GM12873 (cell line): Measurements from ENCODE around the gene CITED2.

ENCODE experiments used
- TF ChIP-seq, protein P1 (sequence below): IDR thresholded peaks from 2 replicates; pipeline ENCODE4 v1.5.1; 2012; ENCODE audit warnings: low read depth, mild to moderate bottlenecking, moderate library complexity, low read length, control low read depth; ENCODE audit not compliant: insufficient read depth; ENCODE audit errors: missing control alignments

Gene CITED2

DNA sequence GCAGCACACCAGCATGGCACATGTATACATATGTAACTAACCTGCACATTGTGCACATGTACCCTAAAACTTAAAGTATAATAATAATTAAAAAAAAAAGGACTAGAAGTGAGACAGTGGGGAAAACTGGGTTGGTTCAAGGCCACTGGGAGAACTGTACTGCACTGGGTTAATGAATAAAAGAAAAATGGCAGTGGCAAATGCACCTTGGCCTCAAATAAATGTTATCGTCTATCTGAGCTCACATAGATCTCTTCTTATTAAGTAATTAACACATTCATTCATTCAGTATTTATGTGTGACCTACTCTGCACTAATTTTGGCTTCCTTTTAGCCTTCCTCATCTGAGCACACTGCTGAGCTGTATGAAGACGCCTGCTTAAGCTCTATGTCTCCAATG is 17.5 kb downstream of the CITED2 start:
- TF ChIP-seq, protein P1, sequence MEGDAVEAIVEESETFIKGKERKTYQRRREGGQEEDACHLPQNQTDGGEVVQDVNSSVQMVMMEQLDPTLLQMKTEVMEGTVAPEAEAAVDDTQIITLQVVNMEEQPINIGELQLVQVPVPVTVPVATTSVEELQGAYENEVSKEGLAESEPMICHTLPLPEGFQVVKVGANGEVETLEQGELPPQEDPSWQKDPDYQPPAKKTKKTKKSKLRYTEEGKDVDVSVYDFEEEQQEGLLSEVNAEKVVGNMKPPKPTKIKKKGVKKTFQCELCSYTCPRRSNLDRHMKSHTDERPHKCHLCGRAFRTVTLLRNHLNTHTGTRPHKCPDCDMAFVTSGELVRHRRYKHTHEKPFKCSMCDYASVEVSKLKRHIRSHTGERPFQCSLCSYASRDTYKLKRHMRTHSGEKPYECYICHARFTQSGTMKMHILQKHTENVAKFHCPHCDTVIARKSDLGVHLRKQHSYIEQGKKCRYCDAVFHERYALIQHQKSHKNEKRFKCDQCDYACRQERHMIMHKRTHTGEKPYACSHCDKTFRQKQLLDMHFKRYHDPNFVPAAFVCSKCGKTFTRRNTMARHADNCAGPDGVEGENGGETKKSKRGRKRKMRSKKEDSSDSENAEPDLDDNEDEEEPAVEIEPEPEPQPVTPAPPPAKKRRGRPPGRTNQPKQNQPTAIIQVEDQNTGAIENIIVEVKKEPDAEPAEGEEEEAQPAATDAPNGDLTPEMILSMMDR = no peak

DNA sequence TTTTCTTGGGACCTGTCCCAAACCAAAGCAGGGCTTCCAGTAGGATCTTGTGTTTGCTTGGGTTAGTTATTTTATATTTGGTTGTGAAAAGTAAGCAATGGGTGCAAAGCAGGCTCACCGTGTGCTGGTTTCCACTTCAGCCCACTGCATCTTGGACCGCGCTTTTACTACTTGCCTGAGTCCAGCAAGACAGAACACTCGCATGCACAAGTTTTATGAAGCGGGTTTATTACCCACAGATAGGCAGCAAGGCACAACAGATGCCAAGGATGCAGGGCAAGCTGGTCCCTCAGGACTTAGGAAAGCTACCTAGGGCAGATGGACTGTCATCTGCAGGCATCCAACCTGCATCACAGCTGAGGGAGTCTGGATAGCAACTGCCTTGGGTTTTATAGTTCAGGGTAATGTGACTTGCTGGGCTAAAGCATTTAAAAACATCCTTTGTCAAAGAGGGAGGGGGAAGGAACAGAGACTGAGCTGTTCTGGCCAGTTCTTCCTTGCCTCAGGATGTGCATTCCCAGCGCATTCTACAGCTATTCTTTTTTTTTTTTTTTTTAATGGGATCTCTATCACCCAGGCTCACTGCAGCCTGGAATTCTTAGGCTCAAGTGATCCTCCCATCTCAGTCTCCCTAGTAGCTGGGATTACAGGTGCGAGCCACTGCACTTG is 18.5 kb downstream of the CITED2 start:
- TF ChIP-seq, protein P1 = no peak

DNA sequence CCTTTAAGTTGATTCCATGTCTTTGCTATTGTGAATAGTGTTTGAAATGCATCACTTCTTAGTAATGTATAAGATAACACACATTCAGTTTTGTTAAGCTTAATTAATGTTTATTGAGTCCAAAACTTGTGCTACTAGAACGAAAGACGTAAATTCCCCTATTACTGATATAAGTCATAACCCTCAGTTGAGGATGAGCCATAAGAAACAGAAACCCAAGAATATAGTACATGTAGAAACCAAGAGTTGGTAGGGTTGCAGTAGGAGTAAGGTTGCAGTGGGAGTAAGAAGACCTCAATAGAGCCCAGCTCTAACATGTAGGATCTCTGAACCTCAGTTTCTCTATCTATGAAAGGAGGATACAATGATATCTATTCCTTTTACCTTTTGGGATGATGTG is 19.3 kb downstream of the CITED2 start:
- TF ChIP-seq, protein P1 = no peak

DNA sequence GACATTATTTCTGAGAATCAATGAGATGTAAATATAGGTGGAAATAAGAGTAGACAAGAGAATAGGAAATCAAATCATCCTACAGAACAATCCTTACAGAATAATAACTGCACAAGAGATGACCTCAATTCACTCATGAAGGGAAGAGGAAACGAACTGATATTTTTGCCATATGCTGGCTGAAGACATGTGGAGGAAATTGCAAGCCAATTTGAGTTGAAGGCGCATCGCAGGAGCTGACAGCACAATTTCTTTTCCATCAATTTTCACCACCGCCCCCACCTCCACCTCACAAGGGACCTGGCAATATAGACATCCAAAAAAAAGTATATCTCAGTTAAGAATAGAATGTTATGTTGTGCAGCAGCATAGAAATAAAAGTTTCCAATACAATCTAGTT is 20.3 kb downstream of the CITED2 start:
- TF ChIP-seq, protein P1 = no peak

DNA sequence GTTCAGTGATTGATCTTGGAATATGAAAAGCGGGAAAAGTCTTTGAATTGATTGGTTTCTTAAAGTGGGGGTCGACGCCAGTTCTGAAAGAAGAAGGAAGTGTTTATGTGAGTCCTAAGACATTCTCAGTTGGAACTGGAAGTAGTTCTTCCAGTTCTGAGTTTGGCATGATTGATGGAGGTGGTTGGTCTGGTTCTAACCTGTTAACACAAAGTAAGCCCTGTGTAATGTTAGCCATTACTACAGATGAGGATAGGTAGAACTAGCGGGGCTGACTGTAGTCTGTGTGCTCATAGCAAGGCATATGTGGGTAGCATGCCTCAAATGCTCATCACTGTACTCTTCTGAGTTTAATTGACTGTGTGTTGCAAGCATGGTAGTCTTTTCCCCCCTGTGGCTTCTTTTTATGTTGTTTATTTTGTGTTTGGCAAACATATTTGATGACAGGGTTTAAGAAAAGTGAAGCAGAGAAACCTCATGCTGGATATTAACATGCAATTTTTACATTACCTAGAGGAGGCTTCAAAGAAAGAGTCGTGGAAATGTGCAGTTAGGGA is 24.9 kb downstream of the CITED2 start:
- TF ChIP-seq, protein P1 = no peak

DNA sequence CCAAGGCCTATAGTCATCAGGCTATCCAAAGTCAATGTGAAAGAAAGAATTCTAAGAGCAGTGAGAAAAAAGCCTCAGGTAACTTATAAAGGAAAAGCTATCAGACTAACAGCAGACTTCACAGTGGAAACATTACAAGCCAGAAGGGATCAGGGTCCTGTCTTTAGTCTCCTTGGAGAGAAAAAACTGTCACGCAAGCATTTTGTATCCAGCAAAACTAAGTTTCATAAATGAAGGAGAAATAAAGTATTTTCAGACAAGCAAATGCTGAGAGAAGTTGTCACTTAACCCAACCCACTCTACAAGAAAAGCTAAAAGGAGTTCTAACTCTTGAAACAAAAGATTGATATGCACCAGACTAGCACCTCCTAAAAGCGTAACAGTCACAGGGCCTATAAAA is 28.1 kb downstream of the CITED2 start:
- TF ChIP-seq, protein P1 = no peak

DNA sequence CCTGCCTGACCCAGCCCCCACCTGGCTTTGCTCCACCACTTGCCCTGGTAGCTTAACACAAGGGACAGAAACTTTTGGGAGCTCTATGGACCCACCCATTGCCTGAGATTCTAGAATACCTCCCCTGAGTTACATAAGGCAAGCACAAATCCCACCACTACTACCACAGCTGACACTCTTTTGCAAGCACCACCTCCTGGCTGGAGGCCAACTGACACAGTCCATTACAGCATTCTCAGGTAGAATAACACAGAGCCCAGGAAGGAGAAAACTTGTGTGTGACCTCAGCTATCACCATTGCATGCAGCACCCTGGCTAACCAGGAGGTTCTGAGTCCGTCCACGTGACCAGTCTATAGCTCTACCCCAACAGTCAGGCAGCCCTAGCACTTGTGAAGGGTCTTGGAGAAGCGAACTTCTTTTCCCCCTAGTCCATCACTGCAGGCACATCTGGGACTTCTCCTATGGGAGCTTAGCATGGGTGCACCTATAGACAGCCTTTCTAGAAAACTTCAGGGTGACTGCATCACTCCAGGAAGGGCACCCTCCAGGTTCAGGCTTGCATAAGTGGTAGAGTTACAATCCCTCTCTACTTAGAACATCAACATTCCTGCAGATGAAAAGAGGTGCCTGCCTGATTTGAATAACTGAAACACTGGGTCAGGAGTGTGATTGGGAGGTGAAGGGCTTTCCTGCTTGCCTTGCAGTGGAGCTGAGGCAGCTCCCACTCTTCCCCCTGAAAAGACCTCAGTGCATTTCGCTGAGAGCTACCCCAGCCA is 30.1 kb downstream of the CITED2 start:
- TF ChIP-seq, protein P1 = no peak
